NT2/D1 (cell line): ENCODE measurements around the gene NT5M.

ENCODE experiments used
- DNase-seq: peaks from one replicate; pipeline ENCODE4 v3.0.0-alpha.2; 2011; ENCODE audit warnings: low read depth, low spot score
- H3K27me3 ChIP-seq: 2 replicates; pipeline ENCODE4 v1.6.0; 2011; ENCODE audit warnings: mild to moderate bottlenecking; ENCODE audit not compliant: insufficient read length, insufficient read depth
- H3K36me3 ChIP-seq: 2 replicates; pipeline ENCODE4 v1.6.1; 2011; ENCODE audit warnings: mild to moderate bottlenecking, low read length, mixed read lengths; ENCODE audit not compliant: insufficient read depth, insufficient read length
- H3K4me1 ChIP-seq: 2 replicates; pipeline ENCODE4 v1.5.1; 2011; ENCODE audit not compliant: insufficient read depth, insufficient read length
- H3K4me3 ChIP-seq: 2 replicates; pipeline ENCODE4 v1.5.1; 2011; ENCODE audit warnings: low read depth; ENCODE audit not compliant: insufficient read length
- H3K9ac ChIP-seq: 2 replicates; pipeline ENCODE4 v1.6.0; 2011; ENCODE audit warnings: low read depth; ENCODE audit not compliant: insufficient read length
- H3K9me3 ChIP-seq: 2 replicates; pipeline ENCODE4 v1.5.1; 2011; ENCODE audit warnings: mild to moderate bottlenecking, low read length; ENCODE audit not compliant: insufficient read depth
- SUZ12 ChIP-seq: IDR thresholded peaks from 2 replicates; pipeline ENCODE4 v1.6.1; 2011; ENCODE audit not compliant: insufficient read length, insufficient read depth; ENCODE audit errors: extremely low read depth
- YY1 ChIP-seq: IDR thresholded peaks from 2 replicates; pipeline ENCODE4 v1.6.1; 2011; ENCODE audit not compliant: insufficient read length, insufficient read depth
- ZNF274 ChIP-seq: IDR thresholded peaks from 2 replicates; pipeline ENCODE4 v1.6.1; 2011; ENCODE audit warnings: mild to moderate bottlenecking, low read depth, low read length

The NT5M gene

GRCh38 chr17:17360087-17360730 lies 57.0 kb downstream of the NT5M start:
- no peak overlapping the region for H3K9ac ChIP-seq
- TF ChIP-seq YY1 (no peak), SUZ12 (no peak), ZNF274 (no peak)

GRCh38 chr17:17361543-17361866 lies 58.3 kb downstream of the NT5M start:
- TF ChIP-seq ZNF274, result no peak
- no peak for TF ChIP-seq YY1
- TF ChIP-seq SUZ12, result no peak
- no peaks in the 10 kb centered on the region for H3K36me3 ChIP-seq
- DNase-seq, result no peak
- peaks cover 10% of the 10 kb centered on the region; the same call in 1 of the 2 replicates for H3K9me3 ChIP-seq
- peaks cover 9% of the 10 kb centered on the region for H3K4me1 ChIP-seq
- H3K27me3 ChIP-seq, result no peaks in the 10 kb centered on the region
- H3K4me3 ChIP-seq, result no peak overlapping the region
- no peak overlapping the region for H3K9ac ChIP-seq

More at GRCh38 chr17:17360087-17360730, 57.0 kb downstream of the NT5M start:
- Histone ChIP-seq H3K4me3 (no peak overlapping the region), H3K36me3 (no peaks in the 10 kb centered on the region), H3K9me3 (peaks cover 10% of the 10 kb centered on the region; the same call in 1 of the 2 replicates), H3K27me3 (no peaks in the 10 kb centered on the region), H3K4me1 (peaks cover 11% of the 10 kb centered on the region)
- no peak for DNase-seq

GRCh38 chr17:17361867-17362539 lies 58.8 kb downstream of the NT5M start:
- Histone ChIP-seq H3K9me3 (peaks cover 10% of the 10 kb centered on the region; the same call in 1 of the 2 replicates), H3K36me3 (no peaks in the 10 kb centered on the region), H3K27me3 (no peaks in the 10 kb centered on the region), H3K4me3 (no peak overlapping the region), H3K9ac (no peak overlapping the region), H3K4me1 (peaks cover 9% of the 10 kb centered on the region)
- no peak for DNase-seq
- TF ChIP-seq SUZ12, result no peak
- TF ChIP-seq YY1, result no peak
- no peak for TF ChIP-seq ZNF274

- H3K9ac ChIP-seq, result no peak overlapping the region
- H3K4me3 ChIP-seq, result no peak overlapping the region
- DNase-seq, result no peak
- H3K27me3 ChIP-seq, result no peaks in the 10 kb centered on the region
- no peak for TF ChIP-seq ZNF274
- no peak for TF ChIP-seq SUZ12
- TF ChIP-seq YY1, result no peak
- peaks cover 10% of the 10 kb centered on the region; the same call in 1 of the 2 replicates for H3K9me3 ChIP-seq
- no peaks in the 10 kb centered on the region for H3K36me3 ChIP-seq
- H3K4me1 ChIP-seq, result peaks cover 9% of the 10 kb centered on the region
These were observed 59.4 kb downstream of the NT5M start for GRCh38 chr17:17362540-17362930.

- Histone ChIP-seq H3K9me3 (peaks cover 10% of the 10 kb centered on the region; the same call in 1 of the 2 replicates), H3K27me3 (no peaks in the 10 kb centered on the region), H3K4me3 (no peak overlapping the region), H3K4me1 (peaks cover 11% of the 10 kb centered on the region), H3K9ac (no peak overlapping the region), H3K36me3 (no peaks in the 10 kb centered on the region)
- no peak for DNase-seq
- TF ChIP-seq YY1, result no peak
- TF ChIP-seq ZNF274, result no peak
- TF ChIP-seq SUZ12, result no peak
These were observed 60.6 kb downstream of the NT5M start for GRCh38 chr17:17363638-17364337.

- H3K4me1 ChIP-seq, result peaks cover 11% of the 10 kb centered on the region
- H3K27me3 ChIP-seq, result no peaks in the 10 kb centered on the region
- H3K4me3 ChIP-seq, result no peak overlapping the region
- DNase-seq, result no peak
- TF ChIP-seq SUZ12 (no peak), ZNF274 (no peak), YY1 (no peak)
- H3K9ac ChIP-seq, result peak overlapping the region; percentile 10
- peaks cover 9% of the 10 kb centered on the region; the same call in 1 of the 2 replicates for H3K9me3 ChIP-seq
- H3K36me3 ChIP-seq, result no peaks in the 10 kb centered on the region
These were observed 61.1 kb downstream of the NT5M start for GRCh38 chr17:17364338-17364667.
